Bone marrow (tissue), 2 donors: ENCODE measurements around the gene ARID4A.
A peak's percentile ranks its signal among the peaks of the same experiment; 100 is the strongest.
"Not testable (repeated sequence)": the region's sequence is repeated elsewhere in the genome, so short reads cannot be mapped to it uniquely, and the experiment has no call there.

Experiments used
- DNase-seq, 2 donors: peaks; one replicate each; lab custom pipeline; 2025; lab: John Stamatoyannopoulos, UW

Gene ARID4A, protein sequence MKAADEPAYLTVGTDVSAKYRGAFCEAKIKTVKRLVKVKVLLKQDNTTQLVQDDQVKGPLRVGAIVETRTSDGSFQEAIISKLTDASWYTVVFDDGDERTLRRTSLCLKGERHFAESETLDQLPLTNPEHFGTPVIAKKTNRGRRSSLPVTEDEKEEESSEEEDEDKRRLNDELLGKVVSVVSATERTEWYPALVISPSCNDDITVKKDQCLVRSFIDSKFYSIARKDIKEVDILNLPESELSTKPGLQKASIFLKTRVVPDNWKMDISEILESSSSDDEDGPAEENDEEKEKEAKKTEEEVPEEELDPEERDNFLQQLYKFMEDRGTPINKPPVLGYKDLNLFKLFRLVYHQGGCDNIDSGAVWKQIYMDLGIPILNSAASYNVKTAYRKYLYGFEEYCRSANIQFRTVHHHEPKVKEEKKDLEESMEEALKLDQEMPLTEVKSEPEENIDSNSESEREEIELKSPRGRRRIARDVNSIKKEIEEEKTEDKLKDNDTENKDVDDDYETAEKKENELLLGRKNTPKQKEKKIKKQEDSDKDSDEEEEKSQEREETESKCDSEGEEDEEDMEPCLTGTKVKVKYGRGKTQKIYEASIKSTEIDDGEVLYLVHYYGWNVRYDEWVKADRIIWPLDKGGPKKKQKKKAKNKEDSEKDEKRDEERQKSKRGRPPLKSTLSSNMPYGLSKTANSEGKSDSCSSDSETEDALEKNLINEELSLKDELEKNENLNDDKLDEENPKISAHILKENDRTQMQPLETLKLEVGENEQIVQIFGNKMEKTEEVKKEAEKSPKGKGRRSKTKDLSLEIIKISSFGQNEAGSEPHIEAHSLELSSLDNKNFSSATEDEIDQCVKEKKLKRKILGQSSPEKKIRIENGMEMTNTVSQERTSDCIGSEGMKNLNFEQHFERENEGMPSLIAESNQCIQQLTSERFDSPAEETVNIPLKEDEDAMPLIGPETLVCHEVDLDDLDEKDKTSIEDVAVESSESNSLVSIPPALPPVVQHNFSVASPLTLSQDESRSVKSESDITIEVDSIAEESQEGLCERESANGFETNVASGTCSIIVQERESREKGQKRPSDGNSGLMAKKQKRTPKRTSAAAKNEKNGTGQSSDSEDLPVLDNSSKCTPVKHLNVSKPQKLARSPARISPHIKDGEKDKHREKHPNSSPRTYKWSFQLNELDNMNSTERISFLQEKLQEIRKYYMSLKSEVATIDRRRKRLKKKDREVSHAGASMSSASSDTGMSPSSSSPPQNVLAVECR

DNA sequence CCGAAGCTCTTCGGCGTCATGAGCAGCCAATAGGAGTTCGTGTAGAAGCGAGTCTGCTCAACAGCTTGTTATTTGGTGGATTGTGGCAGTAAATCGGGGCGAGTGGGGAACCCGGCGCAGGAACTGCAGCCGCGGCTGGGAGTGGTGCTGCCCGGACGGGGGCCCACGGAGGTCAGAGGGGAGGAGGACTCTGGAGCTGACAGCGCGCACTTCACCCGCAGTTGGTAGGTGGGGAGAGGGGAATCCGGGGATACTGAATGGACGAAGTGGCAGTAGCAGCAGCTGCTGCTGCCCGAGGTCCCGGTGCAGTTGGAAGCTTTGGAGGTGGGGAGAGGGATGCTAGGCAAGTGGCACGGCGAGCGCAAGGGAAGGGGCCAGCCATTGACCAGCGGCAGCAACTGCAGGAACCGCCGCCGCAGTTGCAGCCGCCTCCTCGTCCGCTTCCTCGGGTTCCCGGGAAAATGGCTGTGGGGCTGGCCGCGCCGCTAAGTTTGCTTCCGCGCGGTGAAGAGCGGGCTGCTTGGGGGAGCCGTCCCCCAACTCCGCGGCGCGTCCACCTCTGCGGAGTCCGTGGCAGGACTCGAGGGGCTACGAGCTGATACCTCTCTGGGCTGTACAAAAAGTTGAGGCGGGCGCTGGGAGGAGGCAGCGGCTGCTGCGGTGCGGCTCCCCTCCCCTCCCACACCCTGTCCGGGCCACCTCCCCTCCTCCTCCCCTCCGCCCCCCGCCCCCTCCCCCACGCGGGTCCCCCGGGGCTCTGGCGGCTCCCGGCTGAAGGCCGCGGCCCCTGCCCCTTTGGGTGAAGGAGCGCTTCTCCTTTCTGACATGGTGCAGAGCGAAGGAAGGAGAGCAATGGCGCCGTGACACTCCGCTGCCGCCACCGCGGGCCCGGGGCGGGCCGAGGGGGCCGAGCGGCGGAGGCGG, at the start of gene ARID4A:
Gene ARID4A, plus strand, starts transcription at position 79 of the 924 bp plus-strand sequence. CDS start 1,300 bp downstream, outside the sequence.
- peak in 1 of 2 donors; percentile 68 for DNase-seq

DNA sequence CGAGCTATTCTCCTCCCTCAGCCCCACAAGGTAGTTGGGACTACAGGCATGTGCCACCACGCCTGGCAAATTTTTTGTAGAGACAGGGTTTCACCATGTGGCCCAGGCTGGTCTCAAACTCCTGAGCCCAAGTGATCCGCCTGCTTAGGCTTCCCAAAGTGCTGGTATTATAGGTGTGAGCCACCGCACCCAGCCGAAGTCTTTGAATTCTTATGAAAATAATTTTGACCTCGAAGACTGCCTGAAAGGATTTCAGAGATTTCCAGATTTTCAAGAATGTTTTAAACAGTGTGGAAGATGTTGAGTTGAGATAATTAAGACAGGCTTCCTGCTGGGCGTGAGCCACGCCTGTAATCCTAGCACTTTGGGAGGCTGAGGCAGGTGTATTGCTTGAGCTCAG, 48.7 kb upstream of the ARID4A start:
- no peak for DNase-seq

DNA sequence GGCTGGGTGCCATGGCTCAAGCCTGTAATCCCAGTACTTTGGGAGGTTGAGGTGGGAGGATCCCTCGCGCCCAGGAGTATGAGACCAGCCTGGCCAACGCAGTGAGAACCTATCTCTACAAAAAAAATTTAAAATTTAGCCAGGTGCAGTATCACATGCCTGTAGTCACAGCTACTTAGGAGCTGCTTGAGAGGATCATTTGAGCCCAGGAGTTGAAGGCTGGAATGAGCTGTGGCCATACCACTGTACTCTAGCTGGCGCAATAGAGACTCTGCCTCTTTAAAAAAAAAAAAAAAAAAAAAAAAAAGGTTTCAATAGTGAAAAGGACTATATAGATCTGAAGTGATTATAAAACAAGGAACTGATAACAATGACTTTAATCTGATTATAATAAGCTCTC, 40.2 kb upstream of the ARID4A start:
- no peak for DNase-seq

DNA sequence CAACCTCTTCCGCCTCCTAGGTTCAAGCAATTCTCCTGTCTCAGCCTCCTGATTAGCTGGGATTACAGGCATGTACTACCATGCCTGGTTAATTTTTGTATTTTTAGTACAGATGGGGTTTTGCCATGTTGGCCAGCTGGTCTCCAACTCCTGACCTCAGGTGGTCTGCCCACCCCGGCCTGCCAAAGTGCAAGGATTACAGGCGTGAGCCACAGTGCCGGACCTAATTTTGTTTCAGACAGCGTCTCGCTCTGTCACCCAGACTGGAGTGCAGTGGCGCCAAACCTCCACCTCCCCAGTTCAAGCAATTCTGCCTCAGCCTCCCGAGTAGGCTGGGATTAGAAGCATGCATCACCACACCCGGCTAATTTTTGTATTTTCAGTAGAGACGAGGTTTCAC, 36.4 kb upstream of the ARID4A start:
- not testable (repeated sequence) for DNase-seq

DNA sequence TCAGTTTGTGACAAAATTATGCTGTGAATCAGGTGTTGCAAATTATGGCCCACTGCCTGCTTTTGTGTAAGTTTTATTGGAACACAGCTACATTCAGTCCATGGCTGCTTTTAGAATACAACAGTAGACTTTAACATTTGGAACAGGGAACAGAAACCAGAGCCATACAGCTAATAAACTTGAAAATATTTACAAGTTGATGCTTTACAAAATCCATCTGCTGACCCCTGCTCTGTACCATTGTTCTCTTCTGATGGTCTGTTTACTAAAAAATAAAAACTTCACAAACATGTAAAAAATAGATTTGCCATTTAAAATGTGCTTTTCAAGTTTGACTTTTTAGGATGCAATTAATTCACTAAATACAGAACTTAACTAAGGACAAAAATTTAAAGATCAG, 33.0 kb upstream of the ARID4A start:
- DNase-seq: no peak

DNA sequence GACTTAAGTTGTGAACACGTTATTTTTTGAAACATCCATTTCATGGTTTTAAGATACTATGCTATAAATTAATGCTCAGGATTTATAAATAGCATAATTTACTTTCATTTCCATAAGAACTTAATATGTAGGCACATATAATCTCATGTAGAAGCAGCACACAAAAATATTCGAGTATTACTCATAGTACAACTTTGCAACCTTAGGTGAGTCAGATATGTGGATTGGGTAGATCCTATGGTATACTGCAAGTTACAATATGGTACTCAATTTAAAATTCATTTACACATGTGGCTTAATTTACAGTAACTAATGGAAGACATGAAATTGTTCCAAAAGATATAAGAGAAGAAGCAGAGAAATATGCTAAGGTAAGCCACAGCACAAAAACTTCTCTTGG, 27.7 kb upstream of the ARID4A start:
- DNase-seq: no peak

DNA sequence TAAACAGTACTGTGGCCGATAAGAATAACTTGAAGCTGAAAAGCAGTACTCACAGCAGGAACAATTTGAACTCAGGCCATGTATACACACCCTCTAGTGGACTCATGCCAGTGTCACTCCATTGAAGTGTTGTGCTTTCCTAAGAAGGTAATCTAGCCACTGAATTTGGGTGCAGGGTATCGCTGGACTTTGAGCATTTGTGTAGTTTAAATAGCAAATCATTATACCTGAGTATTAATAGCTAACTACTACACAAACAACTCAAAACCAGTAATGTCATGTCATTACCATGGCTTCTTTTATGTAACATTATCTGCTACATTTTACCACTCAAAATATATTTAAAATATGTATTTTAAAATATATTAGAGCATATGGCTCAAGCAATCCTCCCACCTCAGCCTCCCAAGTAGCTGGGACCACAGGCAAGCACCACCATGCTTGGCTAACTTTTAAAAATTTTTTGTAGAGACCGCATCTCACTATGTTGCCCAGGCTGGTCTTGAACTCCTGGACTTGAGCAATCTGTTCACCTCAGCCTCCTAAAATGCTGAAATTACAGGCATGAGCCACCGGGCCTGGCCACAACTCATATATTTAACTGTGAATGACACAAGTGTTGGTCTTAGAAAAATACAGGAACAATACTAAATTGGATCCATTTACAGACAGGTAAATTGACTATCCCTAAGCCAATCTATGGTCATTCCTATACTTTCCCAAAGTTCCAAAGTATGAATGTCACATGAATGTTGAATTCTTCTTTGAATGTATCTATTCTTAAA, 25.6 kb upstream of the ARID4A start:
- DNase-seq: no peak

DNA sequence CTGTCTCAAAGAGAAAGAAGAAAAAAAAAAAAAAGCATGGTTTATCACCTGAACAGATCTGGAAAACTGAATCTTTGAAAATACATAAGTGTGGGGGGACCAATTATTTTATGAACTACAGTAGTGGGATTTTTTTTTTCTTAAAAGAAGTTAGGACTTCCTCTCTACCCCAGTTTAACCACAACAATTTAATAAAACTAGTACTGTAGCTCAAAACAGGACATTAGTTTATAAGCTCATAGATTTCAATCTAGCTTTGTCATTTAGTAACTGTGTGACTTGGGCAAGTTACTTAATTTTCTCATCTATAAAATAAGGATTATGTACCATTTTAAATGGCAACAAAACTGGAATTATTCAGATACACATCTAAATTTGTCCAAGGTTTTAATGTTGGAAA, 23.5 kb upstream of the ARID4A start:
- no peak for DNase-seq

DNA sequence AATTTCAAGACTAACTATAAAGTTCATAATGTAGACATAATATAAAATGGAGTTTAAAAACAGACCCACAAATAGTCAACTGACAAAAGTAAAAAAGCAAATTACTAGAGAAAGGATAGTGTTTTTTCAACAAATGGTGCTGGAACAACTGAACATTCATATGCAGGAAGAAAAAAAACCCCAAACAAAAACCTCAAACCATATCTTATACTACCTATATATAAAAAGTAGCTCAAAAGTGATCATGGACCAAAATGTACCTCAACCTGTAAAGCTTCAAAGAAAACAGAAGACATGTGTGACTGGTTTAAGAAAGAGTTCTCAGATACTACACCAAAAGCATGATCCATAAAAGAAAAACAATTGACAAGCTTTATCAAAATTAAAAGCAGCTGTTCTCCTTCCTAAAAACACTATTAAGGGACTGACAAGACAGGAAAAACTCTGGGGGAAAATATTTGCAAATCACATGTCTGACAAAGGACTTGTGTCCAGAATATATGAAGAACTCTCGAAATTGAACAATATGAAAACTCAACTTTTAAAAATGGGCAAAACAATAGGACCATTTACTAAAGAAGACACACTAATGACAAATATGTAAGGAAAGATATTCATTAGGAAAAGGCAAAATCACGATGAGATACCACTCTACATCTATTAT, 22.7 kb upstream of the ARID4A start:
- no peak for DNase-seq

DNA sequence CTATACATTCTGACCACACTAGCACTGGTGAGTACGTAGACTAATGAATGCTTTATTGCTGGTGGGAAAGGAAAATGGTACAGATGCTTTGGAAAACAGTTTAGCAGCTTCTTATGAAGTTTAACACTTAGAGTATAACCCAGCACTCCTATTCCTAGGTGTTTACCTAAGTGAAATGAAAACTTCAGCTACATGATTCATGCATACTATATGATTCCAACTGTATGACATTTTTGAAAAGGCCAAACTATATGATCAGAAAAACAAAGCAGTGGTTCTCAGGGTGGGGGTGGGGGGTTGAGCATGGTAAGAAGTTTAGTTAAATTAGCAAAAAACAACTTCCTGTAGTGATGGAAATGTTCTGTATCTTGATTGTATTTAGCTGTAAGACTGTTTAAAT, 22.1 kb upstream of the ARID4A start:
- DNase-seq: no peak

DNA sequence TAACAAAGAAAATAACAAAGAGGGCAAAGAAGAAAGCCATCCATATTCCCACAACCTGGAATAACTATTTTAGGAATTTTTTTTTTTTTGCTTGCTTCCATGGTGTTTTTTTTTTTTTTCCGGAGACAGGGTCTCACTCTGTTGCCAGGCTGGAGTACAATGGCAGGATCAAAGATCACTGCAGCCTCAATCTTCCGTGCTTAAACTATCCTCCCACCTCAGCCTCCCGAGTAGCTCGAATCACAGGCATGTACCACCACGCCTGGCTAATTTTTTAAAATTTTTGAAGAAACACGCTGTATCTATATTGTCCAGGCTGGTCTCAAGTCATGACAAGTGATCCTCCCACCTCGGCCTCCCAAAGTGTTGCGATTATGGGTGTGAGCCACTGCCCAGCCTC, 20.2 kb upstream of the ARID4A start:
- no peak for DNase-seq

DNA sequence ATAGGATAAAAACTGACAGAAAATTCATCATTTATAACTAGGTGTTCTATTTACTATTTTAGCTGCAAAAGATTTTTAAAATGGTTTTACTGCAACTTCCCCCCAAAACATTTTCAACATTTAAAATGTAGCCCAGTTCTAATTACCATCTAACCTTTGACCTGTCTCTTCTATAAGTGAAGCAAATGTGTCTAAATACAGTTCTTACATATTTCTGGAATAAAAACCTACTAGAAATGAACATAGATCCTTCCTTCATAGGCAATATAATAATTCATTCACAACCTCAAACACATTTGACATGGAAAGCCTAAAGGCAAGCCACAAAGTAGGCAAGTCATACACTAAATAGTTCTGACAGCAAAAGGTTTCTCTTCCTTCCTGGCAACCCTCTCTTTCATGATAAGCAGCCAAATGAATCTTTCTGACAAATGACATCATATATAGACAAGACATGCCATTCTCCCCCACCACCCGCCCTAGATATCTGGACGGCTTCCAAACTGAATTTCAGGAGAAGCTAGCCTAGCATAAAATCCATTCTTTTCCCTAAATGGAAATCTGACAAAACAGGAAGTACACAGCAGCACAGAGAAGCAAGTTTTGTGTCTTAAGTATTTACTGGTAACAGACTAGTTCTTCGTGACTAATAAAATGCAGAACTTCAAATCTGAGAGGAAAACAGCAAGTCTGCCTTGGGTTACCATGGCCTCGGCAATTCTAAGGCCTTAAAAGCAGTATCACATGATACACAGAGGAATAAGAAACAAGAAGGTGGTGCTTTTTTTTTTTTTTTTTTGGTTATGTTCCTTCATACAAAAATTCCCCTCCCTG, 17.2 kb upstream of the ARID4A start:
- peak; percentile 18 to 88 for DNase-seq

DNA sequence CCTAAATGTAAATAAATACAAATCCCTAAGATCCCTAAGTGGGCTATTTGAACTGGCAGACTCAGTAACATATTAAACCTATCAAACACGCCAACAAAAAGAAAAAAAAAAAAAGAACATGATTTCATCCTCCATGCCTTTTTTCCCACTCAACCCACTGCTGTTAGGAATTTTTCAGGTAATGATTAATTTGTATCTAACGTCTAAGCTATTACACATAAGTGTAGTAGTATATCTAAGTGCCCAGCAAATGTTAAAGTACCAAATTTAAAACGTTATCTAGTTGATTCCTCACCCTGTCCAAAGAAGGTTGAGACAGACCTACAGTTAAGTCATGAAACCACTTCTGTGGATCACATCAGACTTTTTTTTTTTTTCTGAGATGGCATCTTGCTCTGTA, 16.4 kb upstream of the ARID4A start:
- DNase-seq: no peak

DNA sequence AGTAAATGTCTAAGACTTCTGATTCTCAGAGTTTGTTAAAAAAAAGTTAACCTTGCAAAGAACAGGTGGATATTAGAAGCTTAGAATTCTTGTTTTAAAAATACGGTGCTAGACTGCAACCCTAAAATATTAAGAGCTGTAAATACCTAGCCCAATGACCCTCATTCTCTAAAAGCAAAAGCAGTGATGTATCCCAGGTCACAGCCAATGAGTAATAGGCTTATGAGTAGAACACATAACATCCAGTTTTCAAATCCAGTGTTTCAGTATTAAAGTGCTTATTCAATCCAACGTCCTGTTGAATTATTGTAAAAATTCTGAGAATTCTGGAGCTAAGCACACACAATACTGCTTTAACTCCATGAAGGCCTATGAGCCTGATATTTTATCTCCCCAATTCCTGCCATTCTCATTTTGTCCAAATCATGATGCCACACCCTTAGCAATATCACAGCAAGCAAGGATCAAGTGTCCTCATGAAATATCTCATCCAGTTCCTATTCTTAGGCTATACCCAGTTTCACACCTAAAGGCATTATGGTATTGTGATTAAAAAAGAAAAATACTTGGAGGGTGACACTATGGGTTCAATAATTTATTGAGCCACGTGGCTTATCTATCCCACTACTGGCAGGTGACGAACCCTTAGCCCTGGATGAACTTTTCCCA, 15.3 kb upstream of the ARID4A start:
- DNase-seq: no peak

DNA sequence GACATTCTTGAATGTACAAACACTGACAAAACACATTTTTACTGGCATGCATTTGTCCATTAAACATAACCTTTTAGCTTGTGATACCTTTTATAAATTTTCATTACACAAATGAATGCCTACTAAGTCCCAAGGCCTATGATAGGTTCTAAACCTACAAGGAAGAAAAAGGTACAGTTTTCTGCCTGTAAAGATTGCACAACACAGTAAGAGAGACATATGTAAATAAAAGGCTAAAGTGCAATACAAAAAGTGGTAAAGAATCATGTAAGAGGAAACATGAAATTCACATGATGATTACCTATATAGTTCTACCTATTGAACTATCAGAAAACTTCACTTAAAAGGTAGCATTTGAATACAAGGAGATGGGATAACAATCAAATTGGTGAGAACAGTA, 14.6 kb upstream of the ARID4A start:
- no peak for DNase-seq

DNA sequence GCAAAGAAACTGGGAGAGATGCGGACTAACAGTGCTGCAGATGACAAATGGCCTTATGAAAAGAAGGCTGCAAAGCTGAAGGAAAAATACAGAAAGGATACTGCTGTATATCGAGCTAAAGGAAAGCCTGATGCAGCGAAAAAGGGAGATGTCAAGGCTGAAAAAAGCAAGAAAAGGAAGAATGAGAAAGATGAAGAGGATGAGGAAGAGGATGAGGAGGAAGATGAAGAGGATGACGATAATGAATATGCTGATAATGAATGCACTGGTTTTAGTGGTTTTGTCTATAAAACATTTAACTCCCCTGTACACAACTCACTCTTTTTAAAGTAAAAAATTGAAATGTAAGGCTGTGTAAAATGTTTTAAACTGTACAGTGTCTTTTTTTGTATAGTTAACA, 13.2 kb upstream of the ARID4A start:
- no peak for DNase-seq

DNA sequence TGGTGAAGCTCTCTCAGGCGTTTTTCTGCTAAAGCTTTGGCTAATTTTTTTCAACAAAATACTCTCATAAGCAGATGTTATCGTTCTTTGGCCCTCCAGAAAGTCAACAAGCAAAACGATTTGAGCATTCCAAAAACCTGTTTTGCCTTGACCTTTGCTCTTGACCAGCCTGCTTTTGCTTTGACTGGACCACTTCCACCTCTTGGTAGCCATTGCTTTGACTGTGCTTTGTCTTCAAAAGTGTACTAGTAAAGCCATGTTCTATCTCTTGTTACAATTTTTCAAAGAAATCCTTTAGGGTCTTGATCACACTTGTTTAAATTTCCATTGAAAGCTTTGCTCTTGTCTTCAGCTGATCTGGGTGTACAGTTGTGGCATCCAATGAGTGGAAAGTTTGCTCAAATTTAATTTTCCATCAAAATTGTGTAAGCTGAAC, 10.7 kb upstream of the ARID4A start:
- DNase-seq: no peak

DNA sequence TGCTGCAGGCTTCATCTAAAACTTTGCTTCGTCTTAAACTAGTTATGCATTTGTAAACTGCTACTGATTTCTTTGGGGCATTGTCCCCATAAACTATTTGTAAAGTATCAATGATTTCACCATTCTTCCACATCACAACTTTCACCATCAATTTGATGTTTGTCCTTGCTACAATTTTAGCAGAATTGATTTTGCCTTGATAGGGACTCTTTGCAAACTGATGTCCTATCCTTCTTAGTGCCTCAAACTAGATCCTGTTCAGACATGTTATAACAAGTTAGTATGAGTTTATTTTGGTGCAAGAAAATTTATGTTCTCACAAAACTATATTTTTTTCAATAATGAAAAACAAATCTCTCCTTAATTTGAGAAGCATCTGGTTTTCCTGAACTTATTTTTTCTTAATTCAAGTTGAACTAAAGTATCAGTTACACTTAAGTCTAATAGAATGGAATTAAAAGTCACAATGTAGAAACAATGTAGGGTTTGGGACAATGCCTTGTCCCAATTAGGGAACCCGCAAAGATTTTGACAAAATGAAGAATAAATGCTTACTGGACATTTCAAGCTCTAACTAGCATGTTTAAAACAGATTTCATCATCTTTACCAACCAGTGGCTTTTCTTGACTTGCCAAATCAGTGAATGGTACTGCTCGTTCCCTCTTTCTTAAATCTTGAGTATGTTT, 10.1 kb upstream of the ARID4A start:
- DNase-seq: no peak
